ENCODE results near the gene ANKRD13D. TPM values are rescaled to one million over a fixed set of nuclear protein-coding genes. Genes with fewer than 3 reads are reported as not detected.

The ANKRD13D gene
- 42.7 and 47.8 TPM in 2 replicates for total RNA-seq

GRCh38 chr11:67289226-67289650 is at the start of gene ANKRD13D:
Gene ANKRD13D, plus strand, starts transcription at chr11:67289303. Its CDS starts 158 bp downstream, at chr11:67289461.

GRCh38 chr11:67266449-67267187 is 22.5 kb upstream of the ANKRD13D start, which contains the start of gene GRK2:
Gene GRK2, plus strand, starts transcription at chr11:67266473. Its CDS starts 227 bp downstream, at chr11:67266700.

GRCh38 chr11:67303132-67303834 is 14.2 kb downstream of the ANKRD13D start, which contains the start of gene SSH3:
Gene SSH3, plus strand, starts transcription at chr11:67303530. Its CDS starts 96 bp downstream, at chr11:67303626.

Other genes starting within 250 kb of the ANKRD13D start
- 358 and 363 TPM in 2 replicates for gene RHOD, start 232.5 kb upstream of the ANKRD13D start, total RNA-seq
- gene KDM2A, start 170.0 kb upstream of the ANKRD13D start, total RNA-seq: 28.5 and 44.2 TPM in 2 replicates
- 64.9 and 65.5 TPM in 2 replicates for gene GRK2, start 22.8 kb upstream of the ANKRD13D start, total RNA-seq
- 79.6 and 98.2 TPM in 2 replicates for gene SSH3, start 14.2 kb downstream of the ANKRD13D start, total RNA-seq
- 124 and 172 TPM in 2 replicates for gene POLD4, start 64.2 kb downstream of the ANKRD13D start, total RNA-seq
- gene CLCF1, start 84.3 kb downstream of the ANKRD13D start, total RNA-seq: 6.1 and 8.5 TPM in 2 replicates
- gene RAD9A, start 102.7 kb downstream of the ANKRD13D start, total RNA-seq: 15.8 and 16.1 TPM in 2 replicates
- 245 and 263 TPM in 2 replicates for gene PPP1CA, start 112.6 kb downstream of the ANKRD13D start, total RNA-seq
- not detected in 2 replicates for gene TBC1D10C, start 114.8 kb downstream of the ANKRD13D start, total RNA-seq
- 0.07 TPM in 1 of 2 replicates, not detected in the other for gene CARNS1, start 126.4 kb downstream of the ANKRD13D start, total RNA-seq
- 79.5 and 85.2 TPM in 2 replicates for gene RPS6KB2, start 139.2 kb downstream of the ANKRD13D start, total RNA-seq
- gene PTPRCAP, start 148.4 kb downstream of the ANKRD13D start, total RNA-seq: 0.33 TPM in 1 of 2 replicates, not detected in the other
- 70.7 and 81.5 TPM in 2 replicates for gene CORO1B, start 154.2 kb downstream of the ANKRD13D start, total RNA-seq
- not detected in 2 replicates for gene GPR152, start 163.4 kb downstream of the ANKRD13D start, total RNA-seq
- not detected in 2 replicates for gene CABP4, start 166.1 kb downstream of the ANKRD13D start, total RNA-seq
- 86.5 and 87.6 TPM in 2 replicates for gene TMEM134, start 179.9 kb downstream of the ANKRD13D start, total RNA-seq
- gene AIP, start 193.7 kb downstream of the ANKRD13D start, total RNA-seq: 56.6 and 63.5 TPM in 2 replicates
- 43.8 and 49.0 TPM in 2 replicates for gene PITPNM1, start 216.1 kb downstream of the ANKRD13D start, total RNA-seq
- gene CDK2AP2, start 218.9 kb downstream of the ANKRD13D start, total RNA-seq: 45.8 and 61.4 TPM in 2 replicates
- gene CABP2, start 234.1 kb downstream of the ANKRD13D start, total RNA-seq: not detected in 2 replicates

All from airway epithelial cell (primary cell).